ENCODE data around the gene IKZF1.

The IKZF1 gene

DNA sequence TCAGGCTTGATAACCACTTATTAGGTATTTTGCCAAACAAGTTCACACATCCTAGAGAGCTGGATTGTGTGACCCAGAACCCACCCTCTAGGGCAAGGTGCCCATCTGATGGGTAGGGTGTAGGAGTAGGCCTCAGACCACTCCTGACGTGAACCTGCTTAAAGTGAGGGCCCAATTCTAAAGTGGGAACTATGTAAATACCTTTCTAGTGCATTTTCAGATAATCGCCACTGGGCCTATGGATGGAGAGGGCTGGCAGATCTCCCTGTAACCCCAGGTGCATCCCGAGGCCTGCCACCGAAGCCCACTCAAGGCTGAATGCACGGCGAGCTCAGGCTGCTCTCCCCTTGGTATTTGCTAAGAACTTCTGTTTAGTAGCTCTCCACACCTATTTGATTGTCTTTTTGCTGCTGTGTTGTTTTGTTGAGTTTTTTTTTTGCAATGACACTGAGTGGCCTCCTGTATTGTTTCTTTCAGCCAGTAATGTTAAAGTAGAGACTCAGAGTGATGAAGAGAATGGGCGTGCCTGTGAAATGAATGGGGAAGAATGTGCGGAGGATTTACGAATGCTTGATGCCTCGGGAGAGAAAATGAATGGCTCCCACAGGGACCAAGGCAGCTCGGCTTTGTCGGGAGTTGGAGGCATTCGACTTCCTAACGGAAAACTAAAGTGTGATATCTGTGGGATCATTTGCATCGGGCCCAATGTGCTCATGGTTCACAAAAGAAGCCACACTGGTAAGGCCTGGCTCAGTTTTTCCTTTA is 71.7 kb downstream of the IKZF1 start:
- DNase-seq (ENCODE audit: low spot score), result no peak

DNA sequence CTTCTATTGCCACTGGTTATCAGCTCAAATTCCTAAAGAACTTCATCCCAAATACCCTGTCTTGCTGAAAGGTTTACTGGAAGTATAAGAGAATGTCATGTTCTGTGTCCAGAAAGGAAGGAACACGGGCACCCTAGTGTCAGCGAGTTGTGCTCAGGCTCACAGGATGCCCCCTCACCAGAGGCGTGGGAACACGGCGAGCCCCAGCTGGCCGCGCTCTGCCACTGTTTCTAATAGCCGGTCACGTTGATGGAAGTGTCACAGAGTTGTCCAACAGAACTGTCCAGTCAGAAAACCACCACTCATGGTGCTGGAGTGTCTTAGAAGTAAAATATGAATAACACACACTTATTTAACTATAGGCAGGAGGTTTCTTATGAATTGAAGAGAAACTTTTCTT is 72.8 kb downstream of the IKZF1 start:
- DNase-seq (ENCODE audit: low spot score), result no peak

DNA sequence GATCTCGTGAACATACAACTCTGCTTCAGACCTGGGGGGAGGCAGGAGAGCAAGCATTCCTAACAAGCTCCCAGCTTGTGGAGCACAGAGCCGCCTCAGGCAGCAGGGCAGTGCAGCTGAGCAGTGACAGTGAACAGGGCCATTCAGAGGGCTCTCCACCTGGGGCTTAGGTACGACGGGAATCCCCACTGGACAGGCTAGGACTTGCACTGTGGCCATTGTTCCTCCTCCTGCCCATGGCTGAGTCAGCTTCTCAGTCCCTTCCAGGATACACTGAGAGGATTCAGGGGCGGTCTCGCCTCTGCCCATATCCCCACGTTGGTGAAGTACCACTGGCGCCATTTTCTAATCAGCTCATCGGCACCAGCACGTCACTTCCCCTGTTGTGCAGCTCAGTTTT is 74.6 kb downstream of the IKZF1 start:
- no peak for DNase-seq (ENCODE audit: low spot score)

- DNase-seq (ENCODE audit: low spot score), result no peak
Measured at GRCh38 chr7:50379539-50379938, 75.0 kb downstream of the IKZF1 start.

DNA sequence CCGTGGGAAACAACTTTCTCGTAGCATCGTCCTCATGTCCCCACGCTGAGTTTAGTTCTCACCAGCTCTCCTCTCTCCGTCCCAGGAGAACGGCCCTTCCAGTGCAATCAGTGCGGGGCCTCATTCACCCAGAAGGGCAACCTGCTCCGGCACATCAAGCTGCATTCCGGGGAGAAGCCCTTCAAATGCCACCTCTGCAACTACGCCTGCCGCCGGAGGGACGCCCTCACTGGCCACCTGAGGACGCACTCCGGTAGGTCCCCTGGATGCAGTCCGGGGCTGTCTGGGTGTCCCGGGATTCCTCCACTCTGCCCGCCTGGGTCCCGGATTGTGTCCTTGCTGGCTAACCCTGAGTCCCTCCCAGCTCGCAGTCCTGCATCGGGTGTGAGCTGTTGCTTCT is 77.9 kb downstream of the IKZF1 start:
- DNase-seq (ENCODE audit: low spot score), result no peak

DNA sequence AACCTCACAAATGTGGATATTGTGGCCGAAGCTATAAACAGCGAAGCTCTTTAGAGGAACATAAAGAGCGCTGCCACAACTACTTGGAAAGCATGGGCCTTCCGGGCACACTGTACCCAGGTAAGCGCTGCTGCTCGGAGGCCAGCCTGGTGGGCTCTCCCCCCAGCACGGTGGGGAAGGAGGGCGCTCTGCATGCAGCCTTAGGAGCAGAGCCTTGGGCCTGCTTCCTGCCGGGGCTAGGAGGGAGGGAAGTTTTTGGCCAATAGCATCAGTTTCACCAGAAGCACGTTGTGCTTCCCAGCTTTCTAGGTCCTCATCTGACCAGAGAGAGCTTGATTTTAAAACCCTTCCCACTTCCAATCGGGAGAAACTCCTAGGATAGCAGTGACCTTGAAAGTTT is 82.8 kb downstream of the IKZF1 start:
- no peak for DNase-seq (ENCODE audit: low spot score)

- DNase-seq (ENCODE audit: low spot score), result no peak
Measured at GRCh38 chr7:50389961-50390360, 85.4 kb downstream of the IKZF1 start.

DNA sequence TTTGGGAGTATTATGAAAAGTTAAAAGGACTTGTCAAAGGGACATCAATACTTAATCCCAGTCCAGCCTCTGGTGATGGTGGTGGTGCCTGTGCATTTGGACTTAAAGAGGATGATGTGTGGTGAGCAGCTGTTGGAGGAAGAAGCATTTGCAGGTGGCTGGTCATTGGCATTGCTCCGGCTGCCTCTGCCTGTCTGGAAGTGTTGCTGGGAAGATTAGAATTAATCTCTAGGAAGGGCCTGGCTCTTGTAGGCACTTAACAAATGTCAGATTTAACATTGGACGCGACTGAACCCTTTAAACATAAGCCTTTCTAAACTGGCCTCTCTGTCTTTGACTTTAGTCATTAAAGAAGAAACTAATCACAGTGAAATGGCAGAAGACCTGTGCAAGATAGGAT is 86.9 kb downstream of the IKZF1 start:
- DNase-seq (ENCODE audit: low spot score), result no peak

DNA sequence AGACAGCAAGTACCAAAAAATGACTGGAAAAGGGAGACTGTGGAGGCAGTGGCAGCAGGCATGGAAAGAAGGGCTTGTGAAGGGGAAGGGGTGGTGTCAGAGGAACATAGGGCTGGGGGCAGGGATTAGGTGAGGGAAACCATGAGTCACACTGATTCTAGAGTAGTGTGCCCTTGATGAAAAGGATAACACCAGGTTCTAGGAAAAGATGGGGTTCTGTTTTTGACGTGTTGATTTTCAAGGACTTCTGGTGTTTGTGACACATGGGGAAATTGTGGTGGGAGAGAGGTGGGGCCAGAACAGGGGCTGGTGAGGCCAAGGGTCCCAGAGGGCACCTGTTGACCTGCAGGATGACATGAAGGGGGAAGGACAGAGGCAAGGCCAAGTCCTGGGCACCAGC is 88.6 kb downstream of the IKZF1 start:
- DNase-seq (ENCODE audit: low spot score), result no peak

GRCh38 chr7:50393547-50394252 is 89.2 kb downstream of the IKZF1 start:
- no peak for DNase-seq (ENCODE audit: low spot score)

DNA sequence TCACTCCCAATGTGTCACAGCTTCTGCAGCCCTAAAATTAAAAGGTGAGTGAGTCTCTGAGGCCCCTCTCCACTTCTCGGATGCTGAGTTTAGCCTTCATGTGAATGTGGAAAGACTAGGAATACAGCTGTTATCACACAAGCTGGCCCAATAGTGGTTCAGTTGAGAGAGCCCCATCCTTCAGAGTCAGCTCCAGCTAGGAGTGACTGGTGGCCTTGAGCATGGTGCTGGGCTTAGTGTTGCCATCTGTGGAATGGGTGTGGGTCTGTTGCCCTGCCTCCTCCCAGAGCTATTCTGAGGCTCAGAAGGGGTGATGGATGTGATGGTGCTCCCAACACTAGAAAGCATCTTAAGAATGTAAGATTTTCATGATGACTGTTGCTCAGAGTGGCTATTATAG is 89.8 kb downstream of the IKZF1 start:
- no peak for DNase-seq (ENCODE audit: low spot score)

DNA sequence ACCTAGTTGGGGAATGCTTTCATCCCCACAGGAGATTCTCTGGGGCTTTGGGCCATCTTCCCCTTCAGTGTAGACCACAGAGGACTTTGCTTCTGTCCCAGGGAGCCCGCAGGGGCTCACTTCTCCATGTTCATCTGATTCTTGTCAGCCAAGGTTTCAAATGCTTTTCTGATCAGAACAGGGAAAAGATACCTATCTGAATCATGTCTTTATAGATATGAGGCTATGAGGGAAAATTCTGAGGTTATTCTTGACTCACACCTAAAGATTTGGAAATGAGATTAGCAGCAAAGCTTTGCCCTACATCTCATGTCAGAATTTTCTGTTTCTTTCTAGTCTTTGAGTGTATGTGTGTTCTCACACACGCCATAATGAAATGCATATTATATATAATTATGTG is 92.3 kb downstream of the IKZF1 start:
- DNase-seq (ENCODE audit: low spot score), result no peak

DNA sequence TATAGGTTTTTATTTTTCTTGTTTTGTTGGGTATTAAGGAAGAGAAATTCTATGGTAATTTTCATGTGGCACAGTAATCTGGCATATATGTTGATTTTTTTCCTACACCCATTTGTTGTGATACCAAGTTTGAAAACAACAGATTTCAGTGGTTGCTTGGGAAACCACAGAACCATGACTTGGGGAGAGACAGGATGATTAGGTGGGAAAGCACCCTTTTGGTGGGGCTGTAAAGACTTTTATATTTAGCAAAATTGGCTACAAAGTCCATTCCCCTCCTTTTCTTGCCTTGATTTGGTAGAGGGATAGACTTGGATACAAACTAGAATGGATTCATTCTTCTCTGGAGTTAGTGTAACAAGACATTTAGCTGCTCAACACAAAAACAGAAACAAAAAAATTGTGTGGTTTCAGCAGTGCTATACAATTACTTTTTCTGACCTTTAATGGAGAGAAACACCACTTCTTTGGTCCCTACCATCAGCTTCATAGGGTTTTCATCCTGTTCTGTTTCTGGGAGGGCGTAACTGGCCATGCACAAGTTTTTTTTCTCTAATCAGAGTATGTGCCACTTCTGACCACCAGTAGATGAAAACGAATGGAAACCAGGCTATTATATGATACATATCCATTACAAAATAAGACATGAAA is 92.9 kb downstream of the IKZF1 start:
- DNase-seq (ENCODE audit: low spot score), result no peak

DNA sequence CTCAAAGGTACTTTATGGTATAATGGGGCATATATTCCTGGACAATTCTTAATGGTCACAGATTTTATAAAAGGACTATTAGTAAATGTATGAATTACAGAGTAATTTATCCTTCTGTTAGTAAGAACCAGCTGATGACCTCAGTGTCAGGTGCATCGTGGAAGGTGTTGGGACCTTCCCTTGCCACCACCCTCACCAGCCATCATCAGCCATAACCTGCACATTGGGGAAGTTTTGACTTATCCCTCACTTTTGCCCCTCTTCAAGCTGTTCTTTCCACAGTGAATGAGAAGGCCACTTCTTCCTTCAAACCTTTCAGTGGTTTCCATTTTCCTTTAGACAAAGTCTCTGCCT is 93.4 kb downstream of the IKZF1 start:
- DNase-seq (ENCODE audit: low spot score), result no peak

- DNase-seq (ENCODE audit: low spot score), result no peak
Measured at GRCh38 chr7:50399206-50399605, 94.7 kb downstream of the IKZF1 start.

- no peak for DNase-seq (ENCODE audit: low spot score)
Measured at GRCh38 chr7:50399635-50400034, 95.1 kb downstream of the IKZF1 start.

DNA sequence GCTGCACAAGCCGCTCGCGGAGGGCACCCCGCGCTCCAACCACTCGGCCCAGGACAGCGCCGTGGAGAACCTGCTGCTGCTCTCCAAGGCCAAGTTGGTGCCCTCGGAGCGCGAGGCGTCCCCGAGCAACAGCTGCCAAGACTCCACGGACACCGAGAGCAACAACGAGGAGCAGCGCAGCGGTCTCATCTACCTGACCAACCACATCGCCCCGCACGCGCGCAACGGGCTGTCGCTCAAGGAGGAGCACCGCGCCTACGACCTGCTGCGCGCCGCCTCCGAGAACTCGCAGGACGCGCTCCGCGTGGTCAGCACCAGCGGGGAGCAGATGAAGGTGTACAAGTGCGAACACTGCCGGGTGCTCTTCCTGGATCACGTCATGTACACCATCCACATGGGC is 95.6 kb downstream of the IKZF1 start:
- DNase-seq (ENCODE audit: low spot score), result no peak

DNA sequence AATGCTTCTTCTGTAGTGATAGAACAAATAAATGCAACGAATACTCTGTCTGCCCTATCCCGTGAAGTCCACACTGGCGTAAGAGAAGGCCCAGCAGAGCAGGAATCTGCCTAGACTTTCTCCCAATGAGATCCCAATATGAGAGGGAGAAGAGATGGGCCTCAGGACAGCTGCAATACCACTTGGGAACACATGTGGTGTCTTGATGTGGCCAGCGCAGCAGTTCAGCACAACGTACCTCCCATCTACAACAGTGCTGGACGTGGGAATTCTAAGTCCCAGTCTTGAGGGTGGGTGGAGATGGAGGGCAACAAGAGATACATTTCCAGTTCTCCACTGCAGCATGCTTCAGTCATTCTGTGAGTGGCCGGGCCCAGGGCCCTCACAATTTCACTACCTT is 99.9 kb downstream of the IKZF1 start:
- DNase-seq (ENCODE audit: low spot score), result no peak

GRCh38 chr7:50405221-50405620 is 100.7 kb downstream of the IKZF1 start:
- no peak for DNase-seq (ENCODE audit: low spot score)

GRCh38 chr7:50406935-50407334 is 102.4 kb downstream of the IKZF1 start:
- DNase-seq (ENCODE audit: low spot score), result no peak

DNA sequence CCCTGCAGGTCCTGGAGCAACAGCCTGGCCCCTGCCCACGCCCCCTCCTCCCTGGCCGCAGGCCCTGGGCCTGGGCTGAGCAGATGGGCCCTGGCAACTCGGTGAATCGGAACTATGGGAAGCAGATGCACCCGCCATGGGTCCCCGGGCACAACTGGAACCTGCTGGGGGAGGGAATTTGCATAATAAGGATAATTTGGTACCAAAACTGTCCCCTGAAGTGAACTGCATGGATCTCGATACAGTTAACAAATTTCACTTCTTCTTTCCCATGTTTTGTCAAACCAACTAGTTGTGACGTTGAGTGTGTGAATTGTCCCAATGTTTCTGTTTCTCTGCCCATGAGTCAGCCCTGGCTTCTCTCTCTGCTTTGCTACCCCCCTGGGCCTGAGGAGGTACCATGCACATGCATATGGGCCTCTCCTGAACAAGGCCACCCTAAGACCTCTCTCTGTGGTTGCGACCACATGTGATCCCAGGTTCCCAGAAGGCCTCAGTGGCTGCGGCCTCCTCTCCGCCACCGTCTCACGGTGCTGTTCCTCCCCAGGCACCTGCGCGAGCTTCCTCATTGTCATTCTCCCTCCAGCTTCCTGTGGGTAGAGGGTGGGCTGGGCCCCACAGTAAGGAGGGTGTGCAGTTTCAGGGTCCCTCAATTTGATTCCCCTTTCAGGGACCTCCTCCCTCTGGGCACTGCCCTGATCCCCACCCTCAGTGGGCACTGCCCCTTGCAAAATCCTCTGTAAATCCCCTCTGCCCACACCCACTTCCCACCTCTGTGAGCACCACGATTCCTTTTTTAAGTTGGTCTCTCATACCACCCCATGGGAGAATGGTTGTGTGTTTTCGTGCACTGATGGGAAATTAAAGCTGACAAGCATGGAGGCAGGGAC is 105.6 kb downstream of the IKZF1 start:
- DNase-seq (ENCODE audit: low spot score), result no peak

DNA sequence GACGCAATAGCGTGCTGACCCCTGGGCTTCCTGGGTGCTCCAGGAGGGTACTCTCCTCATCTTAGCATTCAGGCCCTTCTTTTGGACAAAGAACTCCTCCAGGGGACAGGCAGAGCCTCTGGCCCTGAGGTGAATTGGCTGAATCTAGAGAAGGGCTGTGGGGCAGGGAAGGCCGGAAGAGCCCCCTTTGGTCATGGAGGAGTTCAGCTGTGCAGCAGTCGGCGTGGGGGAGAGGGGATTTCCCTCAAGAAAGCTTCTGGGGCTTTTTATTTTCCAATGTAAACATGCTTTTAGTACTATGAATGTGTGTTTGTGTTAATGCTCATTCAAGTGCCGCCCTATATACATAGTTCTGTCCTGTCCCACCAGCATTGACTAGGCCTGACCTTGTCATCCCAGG is 106.8 kb downstream of the IKZF1 start:
- no peak for DNase-seq (ENCODE audit: low spot score)

Data from HuH-7.5 (cell line).